ENCODE data around the gene TNKS2. TPM values are rescaled to one million over a fixed set of nuclear protein-coding genes. Genes with fewer than 3 reads are reported as not detected.
A peak's percentile ranks its signal among the peaks of the same experiment; 100 is the strongest.
"Not testable (repeated sequence)": the region's sequence is repeated elsewhere in the genome, so short reads cannot be mapped to it uniquely, and the experiment has no call there.

TNKS2 gene
- polyA plus RNA-seq, 6 donors from 2014 or later: 17.9 to 32.2 (median 26.5) TPM

DNA sequence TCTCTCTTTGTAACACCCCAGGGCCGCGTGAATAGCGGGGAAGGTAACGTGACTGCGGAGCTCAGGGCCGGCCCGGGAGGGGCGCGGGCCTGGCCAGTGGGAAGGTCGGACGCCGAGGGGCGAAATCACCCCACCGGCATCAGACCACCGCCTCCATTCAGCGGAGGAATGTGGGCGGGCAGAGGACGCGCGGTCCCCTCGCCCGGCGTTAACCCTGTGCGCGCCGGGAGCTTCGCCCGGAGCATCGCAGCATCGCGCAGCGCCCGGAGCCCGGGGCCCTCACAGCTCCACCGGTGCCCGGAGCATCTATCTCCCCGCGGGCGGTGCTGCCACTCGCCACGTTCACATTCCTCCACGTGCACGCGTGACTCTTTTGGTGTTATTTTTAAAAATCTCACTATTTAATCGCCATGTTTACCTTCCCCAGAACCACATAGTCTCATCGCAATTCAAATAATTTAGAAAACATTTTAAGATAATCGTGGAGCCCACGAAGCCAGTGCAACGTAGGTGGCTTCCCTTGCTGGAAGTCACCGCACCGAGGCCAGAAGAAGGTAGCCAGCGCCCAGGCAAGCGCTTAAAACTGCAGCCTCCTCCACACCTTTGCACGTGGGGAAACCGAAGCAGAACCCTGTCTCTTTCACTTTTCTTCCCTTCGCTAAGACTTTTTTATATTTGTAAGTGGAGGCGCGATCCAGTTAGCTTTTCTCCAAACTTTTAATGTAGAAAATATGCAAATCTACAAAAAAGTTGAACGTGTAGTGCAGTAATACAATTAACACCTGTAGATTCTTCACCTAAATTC, 89.2 kb downstream of the TNKS2 start:
- ATAC-seq (ENCODE audit: low read depth in 2 of 2) (peak; percentile 73 to 75), DNase-seq (peak; percentile 8)
- Mint-ChIP-seq H3K4me1 (peaks cover 7 to 13% (median 12%) of the 10 kb centered on the region in 3 donors), H3K27me3 (peaks cover 22 to 40% (median 23%) of the 10 kb centered on the region in 3 donors), H3K36me3 (no peaks in the 10 kb centered on the region), H3K4me3 (peak overlapping the region; percentile 85 to 96 (median 92)), H3K9me3 (peaks cover 0 to 1% (median 0%) of the 10 kb centered on the region in 7 donors), H3K27ac (peak overlapping the region in 2 of 6 donors; percentile 48 to 79)

DNA sequence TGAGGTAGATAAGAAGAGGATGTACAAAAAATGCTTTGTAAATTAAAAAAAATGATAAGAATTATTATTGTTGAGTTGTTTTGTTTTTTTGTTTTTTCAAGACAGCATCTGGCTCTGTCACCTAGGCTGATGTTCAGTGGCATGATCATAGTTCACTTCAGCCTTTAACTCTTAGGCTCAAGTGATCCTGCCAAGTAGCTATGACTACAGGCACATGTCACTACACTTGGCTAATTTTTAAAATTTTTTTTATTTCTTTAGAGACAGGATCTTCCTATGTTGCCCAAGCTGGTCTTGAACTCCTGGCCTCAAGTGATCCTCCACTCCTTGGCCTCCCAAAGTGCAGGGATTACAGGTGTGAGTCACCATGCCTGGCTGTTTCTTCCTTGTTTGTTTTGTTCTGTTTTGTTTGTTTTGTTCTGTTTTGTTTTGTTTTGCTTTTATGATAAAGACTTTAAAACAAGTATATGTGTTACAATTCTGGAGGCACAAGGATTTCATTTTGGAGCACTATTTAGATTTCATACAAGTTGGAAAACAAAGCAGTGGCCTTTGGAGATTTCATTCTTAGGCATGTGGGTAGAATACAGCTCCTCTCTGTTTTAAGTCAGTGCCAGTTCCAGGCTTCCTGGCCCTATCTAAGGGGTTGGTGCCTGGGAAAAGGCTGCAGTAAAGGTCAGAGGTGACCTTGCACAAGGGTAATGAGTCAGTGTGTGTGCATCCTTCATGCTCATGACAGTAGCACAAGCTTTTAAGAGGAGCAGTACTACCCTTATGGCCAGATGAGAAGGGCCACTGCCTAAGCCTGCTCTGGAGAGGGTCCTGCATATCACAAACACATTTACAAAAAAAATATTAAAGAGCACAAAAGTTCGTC, 93.1 kb downstream of the TNKS2 start:
- peaks cover 0 to 4% (median 0%) of the 10 kb centered on the region in 7 donors for H3K9me3 Mint-ChIP-seq
- ATAC-seq (ENCODE audit: low read depth in 2 of 2) (no peak), DNase-seq (no peak)
- H3K4me1 Mint-ChIP-seq: peaks cover 7 to 13% (median 12%) of the 10 kb centered on the region in 3 donors
- no peak overlapping the region for H3K4me3 Mint-ChIP-seq
- H3K27me3 Mint-ChIP-seq: peaks cover 26 to 33% (median 27%) of the 10 kb centered on the region in 3 donors
- no peaks in the 10 kb centered on the region for H3K36me3 Mint-ChIP-seq
- H3K27ac Mint-ChIP-seq: no peak overlapping the region

DNA sequence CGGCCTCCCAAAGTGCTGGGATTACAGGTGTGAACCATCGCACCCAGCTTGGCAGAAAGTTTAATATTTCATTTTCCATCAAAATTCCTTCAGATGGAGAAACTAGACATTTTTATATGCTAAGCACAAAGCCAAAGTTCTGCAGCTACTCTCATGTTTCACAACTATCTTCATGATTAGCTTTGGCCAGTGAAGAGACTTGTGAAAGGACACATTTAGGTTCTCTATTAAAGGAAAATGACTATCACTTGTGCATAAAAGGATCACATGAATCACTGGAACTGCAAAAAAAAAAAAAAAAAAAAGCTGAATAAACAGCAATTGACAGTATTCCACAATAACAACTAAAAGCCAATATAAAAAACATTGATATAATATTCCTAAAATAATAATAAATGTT, 94.8 kb downstream of the TNKS2 start:
- Mint-ChIP-seq H3K27ac (no peak overlapping the region), H3K9me3 (peaks cover 0 to 4% (median 0%) of the 10 kb centered on the region in 7 donors), H3K27me3 (peaks cover 23 to 38% (median 36%) of the 10 kb centered on the region in 3 donors), H3K4me3 (no peak overlapping the region), H3K4me1 (peaks cover under 1 to 4% (median under 1%) of the 10 kb centered on the region in 3 donors), H3K36me3 (no peaks in the 10 kb centered on the region)
- no peak for ATAC-seq (ENCODE audit: low read depth in 2 of 2)
- no peak for DNase-seq

DNA sequence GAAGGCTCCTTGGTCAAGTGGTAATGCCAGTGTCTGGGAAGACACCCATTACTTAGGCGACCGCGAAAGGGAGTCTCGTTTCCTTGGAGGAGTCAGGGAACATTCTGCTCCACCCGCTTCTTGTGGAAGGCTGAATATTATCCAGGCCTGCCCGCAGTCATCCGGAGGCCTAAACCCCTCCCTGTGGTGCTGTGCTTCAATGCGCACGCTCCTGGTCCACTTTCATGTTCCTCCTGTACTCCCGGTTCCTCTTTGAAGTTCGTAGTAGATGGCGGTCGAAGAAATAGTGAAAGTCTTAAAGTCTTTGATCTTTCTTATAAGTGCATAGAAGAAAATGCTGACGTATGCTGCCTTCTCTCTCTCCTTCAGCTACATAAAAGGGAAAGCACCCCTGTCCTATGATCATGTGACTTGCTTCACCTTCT, 96.0 kb downstream of the TNKS2 start:
- Mint-ChIP-seq H3K27me3 (peaks cover 22 to 37% (median 36%) of the 10 kb centered on the region in 3 donors), H3K4me3 (peak overlapping the region in 1 of 8 donors; percentile 4)
- H3K4me1 Mint-ChIP-seq; DNase-seq; H3K27ac Mint-ChIP-seq; H3K9me3 Mint-ChIP-seq; ATAC-seq (ENCODE audit: low read depth in 2 of 2); H3K36me3 Mint-ChIP-seq: not testable (repeated sequence)

DNA sequence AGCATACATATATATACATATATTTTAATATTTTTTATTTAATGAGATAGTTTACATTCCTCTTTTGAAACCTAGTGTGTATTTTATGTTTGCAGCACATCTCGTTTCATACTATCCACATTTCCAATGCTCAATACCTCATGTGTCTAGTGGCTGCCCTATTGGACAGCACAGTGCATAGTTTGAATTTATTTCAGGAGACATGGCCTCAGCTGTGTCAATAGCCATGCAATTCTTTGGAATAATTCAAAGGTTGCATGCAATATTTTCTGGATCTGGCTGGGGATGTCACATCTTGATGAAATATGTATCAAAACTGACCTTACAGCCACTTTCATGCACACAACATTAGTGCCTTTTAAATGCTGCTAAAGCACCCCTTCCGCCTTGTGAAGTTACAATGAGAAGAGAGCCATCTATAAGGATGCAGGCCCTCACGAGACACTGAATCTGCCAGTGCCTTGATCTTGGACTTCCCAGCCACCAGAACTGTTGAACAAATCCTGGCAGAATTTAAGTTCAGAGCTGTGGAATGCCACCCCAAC, 98.1 kb downstream of the TNKS2 start:
- H3K27me3 Mint-ChIP-seq: peaks cover 13 to 30% (median 29%) of the 10 kb centered on the region in 3 donors
- no peak for DNase-seq
- no peak for ATAC-seq (ENCODE audit: low read depth in 2 of 2)
- H3K4me1 Mint-ChIP-seq: no peaks in the 10 kb centered on the region
- no peak overlapping the region for H3K4me3 Mint-ChIP-seq
- no peaks in the 10 kb centered on the region for H3K36me3 Mint-ChIP-seq
- H3K9me3 Mint-ChIP-seq: peaks cover 0 to 4% (median 0%) of the 10 kb centered on the region in 7 donors
- no peak overlapping the region for H3K27ac Mint-ChIP-seq

DNA sequence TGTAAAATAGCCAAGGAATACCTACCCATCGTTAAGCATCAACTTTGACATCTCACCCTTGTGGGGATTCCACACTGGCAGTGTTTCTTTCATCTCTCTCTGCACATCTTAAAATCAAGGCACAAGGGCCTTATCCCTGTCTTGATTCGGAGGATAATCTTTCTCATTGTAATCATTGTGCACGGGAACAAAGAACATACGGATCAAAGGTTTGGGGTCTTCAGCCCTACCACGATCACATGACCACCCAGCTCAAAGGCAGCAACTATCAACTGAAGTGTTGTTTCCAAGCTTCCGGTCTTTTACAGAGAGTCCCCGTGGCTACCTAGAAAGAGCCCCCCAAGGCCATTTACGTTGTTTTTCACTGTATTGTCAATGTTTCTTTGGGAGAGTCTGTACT, 99.2 kb downstream of the TNKS2 start:
- ATAC-seq (ENCODE audit: low read depth in 2 of 2): no peak
- peaks cover 8 to 29% (median 26%) of the 10 kb centered on the region in 3 donors for H3K27me3 Mint-ChIP-seq
- H3K36me3 Mint-ChIP-seq: no peaks in the 10 kb centered on the region
- no peak overlapping the region for H3K27ac Mint-ChIP-seq
- no peaks in the 10 kb centered on the region for H3K4me1 Mint-ChIP-seq
- peaks cover 0 to 4% (median 0%) of the 10 kb centered on the region in 7 donors for H3K9me3 Mint-ChIP-seq
- no peak overlapping the region for H3K4me3 Mint-ChIP-seq
- no peak for DNase-seq

DNA sequence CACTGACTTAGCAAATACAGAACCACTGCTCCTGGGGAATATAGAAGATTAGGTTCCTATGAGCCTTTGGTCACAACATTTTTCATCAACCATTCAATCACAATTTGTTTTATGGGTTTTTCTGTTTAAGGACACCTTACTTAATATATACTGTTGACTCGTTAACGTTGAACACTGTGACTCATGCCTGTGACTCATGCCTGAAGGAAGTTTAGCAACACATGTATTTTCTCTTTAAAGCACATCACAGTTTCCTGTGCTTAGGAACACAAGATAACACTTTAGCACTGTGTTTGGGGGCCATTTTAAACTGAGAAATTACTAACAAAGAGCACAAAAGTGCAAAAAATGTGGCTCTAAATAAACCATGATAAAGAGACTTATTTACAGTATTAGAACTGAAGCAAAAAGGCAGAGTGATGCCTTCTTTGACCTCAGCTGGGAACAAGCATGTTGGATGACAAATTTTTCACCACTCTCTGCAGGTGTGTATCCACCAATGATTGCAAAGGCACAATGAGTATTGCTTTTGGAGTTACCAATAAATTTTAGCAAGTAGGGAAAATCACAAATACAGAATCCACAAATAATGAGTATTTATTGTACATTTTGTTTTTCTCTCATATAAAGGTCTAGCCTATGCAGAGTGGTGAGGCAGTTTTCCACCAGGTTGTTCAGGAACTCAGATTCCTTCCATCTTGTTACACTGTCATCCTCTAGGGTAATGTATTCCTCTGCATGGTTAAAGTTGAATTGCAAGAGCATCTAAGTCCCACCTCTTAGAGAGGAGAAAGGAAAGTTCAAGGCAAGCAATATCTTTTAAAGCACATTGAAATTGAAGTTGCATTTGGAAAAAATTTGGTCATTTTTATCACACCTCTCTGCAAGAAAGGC, 103.8 kb downstream of the TNKS2 start:
- Mint-ChIP-seq H3K27me3 (peaks cover 0 to 19% (median 16%) of the 10 kb centered on the region in 3 donors), H3K4me3 (peak overlapping the region in 1 of 8 donors; percentile 58), H3K36me3 (no peaks in the 10 kb centered on the region), H3K27ac (no peak overlapping the region), H3K4me1 (peaks cover 0 to 1% (median 1%) of the 10 kb centered on the region in 3 donors), H3K9me3 (no peaks in the 10 kb centered on the region)
- DNase-seq (no peak), ATAC-seq (ENCODE audit: low read depth in 2 of 2) (no peak)

DNA sequence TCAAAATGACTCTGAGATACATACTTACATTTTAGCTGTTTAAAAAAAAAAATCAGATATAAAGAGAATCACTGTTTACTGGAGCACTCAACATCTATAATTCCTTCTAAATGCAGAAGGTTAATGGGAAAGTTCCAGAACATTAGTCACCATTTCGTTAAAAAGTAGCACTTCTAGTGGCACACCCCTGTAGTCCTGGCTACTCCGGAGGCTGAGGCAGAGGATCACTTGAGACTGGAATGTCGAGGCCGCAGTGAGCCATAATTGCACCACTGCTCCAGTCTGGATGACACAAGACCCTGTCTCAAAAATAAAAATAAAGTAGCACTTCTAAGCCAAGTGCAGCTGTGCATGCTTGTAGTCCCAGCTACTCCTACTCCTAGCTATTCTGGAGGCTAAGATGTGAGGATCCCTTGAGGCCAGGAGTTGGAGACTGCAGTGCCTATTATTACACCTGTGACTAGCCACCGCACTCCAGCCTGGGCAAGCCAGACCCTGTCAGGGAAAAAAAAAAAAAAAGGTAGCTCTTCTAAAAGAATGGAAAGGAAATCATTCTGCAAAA, 108.9 kb downstream of the TNKS2 start:
- H3K36me3 Mint-ChIP-seq: no peaks in the 10 kb centered on the region
- ATAC-seq (ENCODE audit: low read depth in 2 of 2) (no peak), DNase-seq (no peak)
- H3K4me1 Mint-ChIP-seq: peaks cover 16 to 22% (median 21%) of the 10 kb centered on the region in 3 donors
- H3K27me3 Mint-ChIP-seq: no peaks in the 10 kb centered on the region
- H3K27ac Mint-ChIP-seq: no peak overlapping the region
- H3K9me3 Mint-ChIP-seq: no peaks in the 10 kb centered on the region
- H3K4me3 Mint-ChIP-seq: peak overlapping the region in 7 of 8 donors; percentile 88 to 96 (median 89)

DNA sequence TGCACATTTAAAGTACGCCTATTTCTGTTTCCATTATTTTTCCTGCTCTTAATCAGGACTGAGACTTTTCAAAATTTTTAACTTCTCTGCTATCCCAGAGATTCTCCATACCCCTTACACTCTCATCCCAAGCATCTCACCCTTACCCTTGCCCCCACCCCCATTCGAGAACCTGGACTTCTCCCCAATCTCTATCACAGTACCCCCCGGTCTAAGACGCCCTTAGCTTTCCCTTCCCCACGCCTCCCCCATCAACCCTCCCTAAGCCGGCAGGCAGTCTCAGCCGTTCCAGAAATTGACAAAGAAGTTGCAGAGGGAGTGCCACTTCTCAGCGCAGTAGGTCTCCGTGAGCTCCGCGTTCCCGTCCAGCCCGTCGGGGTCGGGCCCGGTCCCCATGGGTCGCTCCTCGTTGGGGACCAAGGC, 109.7 kb downstream of the TNKS2 start:
- Mint-ChIP-seq H3K9me3 (peaks cover 0 to under 1% (median 0%) of the 10 kb centered on the region in 7 donors), H3K4me3 (peak overlapping the region; percentile 88 to 96 (median 90)), H3K27ac (peak overlapping the region in 5 of 6 donors; percentile 10 to 88 (median 65)), H3K27me3 (peaks cover 0 to 2% (median 0%) of the 10 kb centered on the region in 3 donors), H3K4me1 (peaks cover 16 to 22% (median 21%) of the 10 kb centered on the region in 3 donors), H3K36me3 (no peaks in the 10 kb centered on the region)
- DNase-seq (no peak), ATAC-seq (ENCODE audit: low read depth in 2 of 2) (no peak)

DNA sequence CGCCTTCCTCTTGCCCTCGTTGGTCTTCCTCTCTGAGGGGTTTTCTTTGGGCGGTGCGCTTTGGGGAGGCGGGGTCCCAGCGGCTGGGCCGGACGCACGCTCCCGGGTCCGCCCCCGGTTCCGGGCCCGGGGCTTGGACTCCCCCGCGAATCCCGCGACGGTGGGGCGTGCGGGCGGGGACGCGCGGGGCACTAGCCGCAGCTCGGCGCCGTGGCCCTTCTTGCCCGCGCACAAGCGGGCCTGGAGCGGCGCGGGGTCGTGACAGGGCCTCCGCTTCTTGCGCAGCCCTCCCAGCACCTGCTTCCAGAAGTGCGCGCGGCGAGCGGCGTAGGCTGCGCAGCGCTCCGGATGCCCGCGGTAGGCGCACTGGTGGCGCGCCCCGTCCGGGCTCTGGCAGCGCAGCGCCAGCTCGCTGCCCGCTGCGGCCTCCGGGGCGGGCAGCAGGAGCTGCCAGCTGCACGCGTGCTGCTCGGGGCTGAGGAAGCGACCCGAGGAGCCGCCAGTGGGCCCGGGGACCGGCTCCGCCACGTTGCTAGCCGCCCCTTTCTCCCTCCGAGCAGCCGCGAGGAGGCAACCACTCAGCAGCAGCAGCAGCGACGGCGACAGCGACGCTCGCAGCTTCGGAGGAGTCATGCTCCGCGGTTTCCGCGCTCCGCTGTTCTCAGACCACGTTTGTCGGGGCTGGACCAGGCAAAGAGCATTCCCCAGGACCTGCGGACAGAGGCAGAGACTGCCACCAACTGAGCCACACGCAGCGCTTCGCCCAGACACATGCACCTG, 110.3 kb downstream of the TNKS2 start:
- peak overlapping the region in 5 of 6 donors; percentile 65 to 91 (median 88) for H3K27ac Mint-ChIP-seq
- H3K4me3 Mint-ChIP-seq: peak overlapping the region; percentile 92 to 98 (median 95)
- H3K36me3 Mint-ChIP-seq: no peaks in the 10 kb centered on the region
- peaks cover 0 to 6% (median 0%) of the 10 kb centered on the region in 3 donors for H3K27me3 Mint-ChIP-seq
- H3K4me1 Mint-ChIP-seq: peaks cover 16 to 22% (median 21%) of the 10 kb centered on the region in 3 donors
- ATAC-seq (ENCODE audit: low read depth in 2 of 2): peak; percentile 83 to 85
- peak; percentile 70 for DNase-seq
- H3K9me3 Mint-ChIP-seq: peaks cover 0 to 3% (median 0%) of the 10 kb centered on the region in 7 donors

DNA sequence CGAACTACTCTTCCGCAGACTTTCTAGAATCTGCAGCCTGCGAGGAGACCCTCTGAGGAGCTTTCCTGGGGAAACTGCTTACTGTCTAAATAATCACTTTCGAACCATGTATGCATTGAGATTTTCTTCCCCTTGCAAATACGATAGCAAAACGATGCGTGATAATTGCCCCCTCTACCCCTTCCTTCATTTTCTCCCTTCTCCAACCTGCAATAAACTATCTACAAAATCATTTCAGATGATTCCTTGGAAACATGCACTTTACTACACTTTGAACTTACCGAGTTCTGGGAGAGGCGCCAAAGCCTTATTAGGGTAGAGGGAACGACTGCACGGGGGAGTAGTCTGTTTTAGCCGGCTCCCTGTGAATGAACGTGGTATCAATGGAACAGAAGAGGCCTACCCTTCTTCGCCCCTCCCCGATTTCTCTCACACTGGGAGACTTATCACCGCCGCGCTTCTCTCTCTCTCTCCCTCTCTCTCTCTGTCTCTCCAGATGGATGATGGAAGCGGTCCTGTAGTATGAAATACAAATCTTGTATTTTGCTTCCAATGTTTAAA, 111.0 kb downstream of the TNKS2 start, which contains the start of gene FGFBP3:
Gene FGFBP3, minus strand, starts transcription at position 370 of the 561 bp plus-strand sequence. CDS start 517 bp downstream, outside the sequence.
- Mint-ChIP-seq H3K27ac (peak within 1 kb of the TSS in 5 of 6 donors; percentile 65 to 91 (median 88)), H3K4me3 (peak within 1 kb of the TSS; percentile 92 to 98 (median 95)), H3K36me3 (no peaks in the 10 kb centered on the region), H3K4me1 (peaks cover 16 to 22% (median 21%) of the 10 kb centered on the region in 3 donors), H3K27me3 (peaks cover 0 to 6% (median 0%) of the 10 kb centered on the region in 3 donors), H3K9me3 (peaks cover 0 to 3% (median 0%) of the 10 kb centered on the region in 7 donors)
- ATAC-seq (ENCODE audit: low read depth in 2 of 2): peak in 1 of 2 donors; percentile 8
- DNase-seq: no peak

All from naive B cell (primary cell).